ENCODE results near the gene RTEL1.
A peak's percentile ranks its signal among the peaks of the same experiment; 100 is the strongest.

Gene RTEL1

GRCh38 chr20:63699466-63700198 lies 41.5 kb downstream of the RTEL1 start:
- Histone ChIP-seq H3K4me1 (ENCODE audit: control insufficient read depth, insufficient read depth, low read length) (peaks cover 32% of the 10 kb centered on the region), H3K27me3 (ENCODE audit: control insufficient read depth, insufficient read depth, low read length) (no peaks in the 10 kb centered on the region), H3K27ac (ENCODE audit: low read depth, low read length) (0 out of 2 replicates have a peak overlapping the region, but pooled peaks have one; percentile 57), H3K36me3 (ENCODE audit: control insufficient read depth, insufficient read depth, low read length) (peaks cover 10% of the 10 kb centered on the region), H3K9ac (ENCODE audit: low read length) (peak overlapping the region; percentile 25), H3K9me3 (ENCODE audit: control insufficient read depth, insufficient read depth, low read depth, low read length) (no peaks in the 10 kb centered on the region), H3K4me3 (ENCODE audit: low read depth, low read length) (no peak overlapping the region)

- Histone ChIP-seq H3K27me3 (ENCODE audit: control insufficient read depth, insufficient read depth, low read length) (no peaks in the 10 kb centered on the region), H3K27ac (ENCODE audit: low read depth, low read length) (no peak overlapping the region), H3K9ac (ENCODE audit: low read length) (no peak overlapping the region), H3K4me3 (ENCODE audit: low read depth, low read length) (no peak overlapping the region), H3K36me3 (ENCODE audit: control insufficient read depth, insufficient read depth, low read length) (peaks cover 18% of the 10 kb centered on the region), H3K4me1 (ENCODE audit: control insufficient read depth, insufficient read depth, low read length) (peaks cover 32% of the 10 kb centered on the region), H3K9me3 (ENCODE audit: control insufficient read depth, insufficient read depth, low read depth, low read length) (no peaks in the 10 kb centered on the region)
Measured at GRCh38 chr20:63700199-63701050, 42.3 kb downstream of the RTEL1 start.

GRCh38 chr20:63701051-63701328 lies 42.9 kb downstream of the RTEL1 start:
- H3K9ac ChIP-seq (ENCODE audit: low read length): no peak overlapping the region
- no peak overlapping the region for H3K4me3 ChIP-seq (ENCODE audit: low read depth, low read length)
- peaks cover 24% of the 10 kb centered on the region for H3K36me3 ChIP-seq (ENCODE audit: control insufficient read depth, insufficient read depth, low read length)
- H3K27me3 ChIP-seq (ENCODE audit: control insufficient read depth, insufficient read depth, low read length): no peaks in the 10 kb centered on the region
- no peak overlapping the region for H3K27ac ChIP-seq (ENCODE audit: low read depth, low read length)
- H3K9me3 ChIP-seq (ENCODE audit: control insufficient read depth, insufficient read depth, low read depth, low read length): no peaks in the 10 kb centered on the region
- H3K4me1 ChIP-seq (ENCODE audit: control insufficient read depth, insufficient read depth, low read length): peaks cover 30% of the 10 kb centered on the region

- Histone ChIP-seq H3K9ac (ENCODE audit: low read length) (no peak overlapping the region), H3K27ac (ENCODE audit: low read depth, low read length) (no peak overlapping the region), H3K4me3 (ENCODE audit: low read depth, low read length) (no peak overlapping the region), H3K9me3 (ENCODE audit: control insufficient read depth, insufficient read depth, low read depth, low read length) (no peaks in the 10 kb centered on the region), H3K36me3 (ENCODE audit: control insufficient read depth, insufficient read depth, low read length) (peaks cover 29% of the 10 kb centered on the region), H3K4me1 (ENCODE audit: control insufficient read depth, insufficient read depth, low read length) (peaks cover 30% of the 10 kb centered on the region), H3K27me3 (ENCODE audit: control insufficient read depth, insufficient read depth, low read length) (no peaks in the 10 kb centered on the region)
Measured at GRCh38 chr20:63701329-63702035, 43.4 kb downstream of the RTEL1 start.

GRCh38 chr20:63702036-63702665 lies 44.0 kb downstream of the RTEL1 start:
- no peak overlapping the region for H3K27ac ChIP-seq (ENCODE audit: low read depth, low read length)
- no peak overlapping the region for H3K9ac ChIP-seq (ENCODE audit: low read length)
- H3K4me1 ChIP-seq (ENCODE audit: control insufficient read depth, insufficient read depth, low read length): peaks cover 25% of the 10 kb centered on the region

DNA sequence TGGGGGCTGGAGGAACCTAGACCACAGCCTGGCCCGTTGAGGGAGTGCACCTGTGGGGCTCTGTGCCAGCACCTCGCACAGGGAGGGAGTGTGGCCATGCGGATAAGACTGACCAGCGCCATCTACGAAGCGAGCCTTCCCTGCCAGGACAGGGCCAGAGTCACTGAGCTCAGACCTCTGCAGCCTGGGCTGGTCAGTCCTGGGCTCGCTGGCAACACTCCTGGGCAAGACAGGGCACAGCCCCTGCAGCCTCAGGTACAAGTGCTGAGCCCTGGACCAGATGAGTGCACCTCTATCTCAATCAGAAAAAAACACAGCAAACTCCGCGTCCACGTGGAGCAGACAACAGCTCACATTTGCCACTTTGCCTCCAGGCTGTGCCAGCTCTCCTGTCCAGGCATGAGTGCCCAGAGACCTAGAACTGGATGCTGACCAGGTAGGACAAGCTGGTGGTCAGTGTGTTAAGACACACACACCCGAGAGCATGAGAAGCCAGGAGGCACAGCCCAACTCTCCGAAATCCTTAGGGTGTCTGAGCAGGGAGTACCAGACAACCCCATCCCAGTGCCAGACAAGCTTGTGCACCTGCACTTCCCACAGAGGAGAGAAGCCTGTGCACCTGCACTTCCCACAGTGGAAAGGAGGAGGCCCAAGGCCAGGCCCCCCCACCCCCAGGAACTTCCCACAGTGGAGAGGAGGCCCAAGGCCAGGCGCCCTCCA lies 44.8 kb downstream of the RTEL1 start:
- H3K36me3 ChIP-seq (ENCODE audit: control insufficient read depth, insufficient read depth, low read length): peaks cover 30% of the 10 kb centered on the region
- H3K9ac ChIP-seq (ENCODE audit: low read length): no peak overlapping the region
- H3K4me1 ChIP-seq (ENCODE audit: control insufficient read depth, insufficient read depth, low read length): peaks cover 19% of the 10 kb centered on the region
- H3K27ac ChIP-seq (ENCODE audit: low read depth, low read length): no peak overlapping the region
- no peaks in the 10 kb centered on the region for H3K9me3 ChIP-seq (ENCODE audit: control insufficient read depth, insufficient read depth, low read depth, low read length)
- H3K4me3 ChIP-seq (ENCODE audit: low read depth, low read length): no peak overlapping the region
- H3K27me3 ChIP-seq (ENCODE audit: control insufficient read depth, insufficient read depth, low read length): no peaks in the 10 kb centered on the region

More at GRCh38 chr20:63702036-63702665, 44.0 kb downstream of the RTEL1 start:
- no peaks in the 10 kb centered on the region for H3K9me3 ChIP-seq (ENCODE audit: control insufficient read depth, insufficient read depth, low read depth, low read length)
- H3K27me3 ChIP-seq (ENCODE audit: control insufficient read depth, insufficient read depth, low read length): no peaks in the 10 kb centered on the region
- H3K4me3 ChIP-seq (ENCODE audit: low read depth, low read length): no peak overlapping the region
- peaks cover 30% of the 10 kb centered on the region for H3K36me3 ChIP-seq (ENCODE audit: control insufficient read depth, insufficient read depth, low read length)

DNA sequence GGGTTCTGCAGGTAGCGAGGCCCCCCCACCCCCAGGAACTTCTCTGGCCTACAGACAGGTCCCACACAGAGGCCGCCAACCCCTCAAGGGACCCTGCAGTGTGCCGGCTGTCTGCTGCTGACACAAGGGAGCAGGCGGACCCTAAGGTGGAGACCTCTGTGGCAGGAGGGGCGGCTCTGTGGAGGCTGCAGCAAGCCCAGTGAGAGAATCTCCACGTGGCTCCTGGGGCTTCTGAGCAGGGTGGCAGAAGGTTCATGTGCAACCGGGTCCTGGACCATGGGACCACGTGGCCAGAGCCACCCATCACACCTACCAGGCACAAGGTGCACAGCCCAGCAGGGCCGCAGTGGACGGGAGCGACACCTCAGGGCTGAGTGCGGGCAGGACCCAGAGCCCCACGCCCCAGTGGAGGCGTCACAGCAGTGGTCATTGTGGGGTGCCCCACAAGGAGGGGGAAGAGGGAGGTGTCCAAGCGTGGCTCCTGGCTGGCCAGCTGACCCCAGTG lies 45.4 kb downstream of the RTEL1 start:
- Histone ChIP-seq H3K9ac (ENCODE audit: low read length) (no peak overlapping the region), H3K4me1 (ENCODE audit: control insufficient read depth, insufficient read depth, low read length) (peaks cover 19% of the 10 kb centered on the region), H3K9me3 (ENCODE audit: control insufficient read depth, insufficient read depth, low read depth, low read length) (no peaks in the 10 kb centered on the region), H3K27ac (ENCODE audit: low read depth, low read length) (no peak overlapping the region), H3K4me3 (ENCODE audit: low read depth, low read length) (no peak overlapping the region), H3K27me3 (ENCODE audit: control insufficient read depth, insufficient read depth, low read length) (no peaks in the 10 kb centered on the region), H3K36me3 (ENCODE audit: control insufficient read depth, insufficient read depth, low read length) (peaks cover 30% of the 10 kb centered on the region)

DNA sequence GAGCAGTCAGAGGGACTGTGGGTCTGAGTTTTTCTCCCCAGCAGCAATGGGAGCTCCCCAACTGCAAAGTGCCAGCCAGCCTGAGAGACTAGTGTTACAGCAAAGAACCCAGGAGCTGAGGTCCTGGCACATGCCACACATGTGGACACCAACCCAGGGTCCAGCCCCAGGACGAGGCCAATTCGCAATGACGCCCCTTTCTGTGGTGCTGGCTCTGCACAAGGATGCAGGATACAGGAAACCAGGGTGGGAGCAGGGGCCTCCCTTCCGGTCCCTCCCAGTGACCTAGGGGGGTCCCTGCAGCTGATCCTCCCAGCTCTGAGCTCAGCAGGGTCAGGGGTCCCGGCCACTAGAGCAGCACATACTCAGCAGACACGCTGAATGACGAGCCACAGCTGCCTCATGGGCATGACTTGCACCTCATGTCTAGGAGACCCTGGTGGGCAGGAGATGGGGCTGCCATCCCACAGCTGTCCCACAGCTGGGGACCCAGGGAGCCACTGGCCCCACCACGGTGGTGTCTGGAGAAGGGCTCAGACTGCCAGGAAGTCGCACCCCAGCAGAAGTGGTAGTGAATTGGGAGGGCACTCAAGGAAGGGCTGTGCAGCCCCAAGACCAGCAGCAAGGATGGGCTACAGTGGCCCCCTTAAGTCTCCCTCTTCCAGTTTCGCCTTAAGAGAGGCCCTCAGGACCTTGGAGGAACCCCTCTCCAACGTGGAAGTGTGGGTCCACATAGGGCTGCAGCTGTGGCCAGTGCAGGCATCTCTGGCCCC lies 46.0 kb downstream of the RTEL1 start:
- peaks cover 17% of the 10 kb centered on the region for H3K4me1 ChIP-seq (ENCODE audit: control insufficient read depth, insufficient read depth, low read length)
- H3K9ac ChIP-seq (ENCODE audit: low read length): no peak overlapping the region
- no peak overlapping the region for H3K27ac ChIP-seq (ENCODE audit: low read depth, low read length)
- H3K27me3 ChIP-seq (ENCODE audit: control insufficient read depth, insufficient read depth, low read length): no peaks in the 10 kb centered on the region
- H3K4me3 ChIP-seq (ENCODE audit: low read depth, low read length): no peak overlapping the region
- H3K36me3 ChIP-seq (ENCODE audit: control insufficient read depth, insufficient read depth, low read length): peaks cover 34% of the 10 kb centered on the region
- no peaks in the 10 kb centered on the region for H3K9me3 ChIP-seq (ENCODE audit: control insufficient read depth, insufficient read depth, low read depth, low read length)

DNA sequence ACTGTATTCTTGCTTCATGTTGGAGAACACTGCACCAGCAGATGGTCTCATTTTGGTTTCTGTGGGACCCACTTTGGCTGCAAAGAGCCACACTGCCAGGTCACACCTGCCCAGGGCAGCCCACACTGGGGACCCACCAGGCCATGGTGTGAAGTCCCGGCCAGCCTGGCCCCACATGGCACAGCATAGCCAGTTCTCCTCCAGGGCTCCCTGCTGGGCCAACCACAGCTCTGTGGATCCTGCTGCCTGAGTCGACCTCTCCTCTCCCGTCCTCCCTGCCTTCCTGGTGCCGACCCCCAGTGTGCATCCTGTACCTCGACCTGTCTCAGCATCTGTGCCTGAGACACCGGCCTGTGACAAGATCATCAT lies 46.6 kb downstream of the RTEL1 start:
- H3K36me3 ChIP-seq (ENCODE audit: control insufficient read depth, insufficient read depth, low read length): peaks cover 39% of the 10 kb centered on the region
- H3K9ac ChIP-seq (ENCODE audit: low read length): no peak overlapping the region
- no peaks in the 10 kb centered on the region for H3K27me3 ChIP-seq (ENCODE audit: control insufficient read depth, insufficient read depth, low read length)
- H3K4me3 ChIP-seq (ENCODE audit: low read depth, low read length): no peak overlapping the region
- peaks cover 11% of the 10 kb centered on the region for H3K4me1 ChIP-seq (ENCODE audit: control insufficient read depth, insufficient read depth, low read length)
- H3K9me3 ChIP-seq (ENCODE audit: control insufficient read depth, insufficient read depth, low read depth, low read length): no peaks in the 10 kb centered on the region
- H3K27ac ChIP-seq (ENCODE audit: low read depth, low read length): no peak overlapping the region
